ENCODE results near the gene MYO1D.

DNA sequence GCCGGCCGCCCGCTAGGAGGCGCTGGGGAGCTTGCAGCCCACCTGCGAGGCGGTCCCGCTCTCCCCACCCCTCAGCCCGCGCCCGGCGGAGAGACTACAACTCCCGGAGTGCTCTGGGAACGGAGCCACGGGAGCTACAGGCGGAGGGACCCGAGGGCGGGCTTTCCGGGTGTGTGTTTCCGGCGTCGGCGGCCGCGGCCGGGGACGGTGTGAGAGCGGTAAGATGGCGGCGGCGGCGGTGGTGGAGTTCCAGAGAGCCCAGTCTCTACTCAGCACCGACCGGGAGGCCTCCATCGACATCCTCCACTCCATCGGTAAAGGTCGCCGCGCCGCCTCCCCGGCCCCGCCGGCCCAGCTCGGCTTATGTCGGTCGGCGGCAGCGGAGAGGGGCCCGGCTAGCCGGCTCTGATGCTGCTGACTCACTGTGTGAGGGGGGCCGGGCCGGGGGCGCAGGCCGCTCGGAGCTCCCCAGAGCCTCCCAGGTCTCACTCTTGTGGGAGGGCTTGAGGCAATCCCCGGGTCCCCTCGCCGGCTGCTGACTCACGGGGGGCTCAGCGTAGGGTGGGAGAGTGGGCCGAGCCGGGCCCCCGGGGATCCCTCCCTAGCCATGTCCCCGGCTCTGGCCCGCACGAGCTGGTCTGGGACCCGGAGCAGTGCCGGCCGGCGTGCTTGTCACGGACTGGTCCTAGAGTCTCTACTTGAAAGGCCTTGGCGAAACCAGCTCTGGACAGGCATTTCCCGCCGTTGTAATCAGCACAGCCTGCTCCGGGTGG is 432.4 kb downstream of the MYO1D start, which contains the start of gene PSMD11:
- TF ChIP-seq, protein P1, sequence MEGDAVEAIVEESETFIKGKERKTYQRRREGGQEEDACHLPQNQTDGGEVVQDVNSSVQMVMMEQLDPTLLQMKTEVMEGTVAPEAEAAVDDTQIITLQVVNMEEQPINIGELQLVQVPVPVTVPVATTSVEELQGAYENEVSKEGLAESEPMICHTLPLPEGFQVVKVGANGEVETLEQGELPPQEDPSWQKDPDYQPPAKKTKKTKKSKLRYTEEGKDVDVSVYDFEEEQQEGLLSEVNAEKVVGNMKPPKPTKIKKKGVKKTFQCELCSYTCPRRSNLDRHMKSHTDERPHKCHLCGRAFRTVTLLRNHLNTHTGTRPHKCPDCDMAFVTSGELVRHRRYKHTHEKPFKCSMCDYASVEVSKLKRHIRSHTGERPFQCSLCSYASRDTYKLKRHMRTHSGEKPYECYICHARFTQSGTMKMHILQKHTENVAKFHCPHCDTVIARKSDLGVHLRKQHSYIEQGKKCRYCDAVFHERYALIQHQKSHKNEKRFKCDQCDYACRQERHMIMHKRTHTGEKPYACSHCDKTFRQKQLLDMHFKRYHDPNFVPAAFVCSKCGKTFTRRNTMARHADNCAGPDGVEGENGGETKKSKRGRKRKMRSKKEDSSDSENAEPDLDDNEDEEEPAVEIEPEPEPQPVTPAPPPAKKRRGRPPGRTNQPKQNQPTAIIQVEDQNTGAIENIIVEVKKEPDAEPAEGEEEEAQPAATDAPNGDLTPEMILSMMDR (IDR thresholded peaks at IDR 0.05) = peak; percentile 66 to 88 (median 79)
- TF ChIP-seq POLR2A (IDR thresholded peaks at IDR 0.05) (peak; percentile 39), EP300 (IDR thresholded peaks at IDR 0.05) (no peak)
